GM13977 (cell line): ENCODE measurements around the gene ERF.

Experiments
- DNase-seq: peaks from one replicate; pipeline ENCODE4 v3.0.0; 2012; ENCODE audit warnings: low spot score
- CTCF ChIP-seq: IDR thresholded peaks from 2 replicates; pipeline ENCODE4 v1.5.1; 2012; ENCODE audit warnings: mild to moderate bottlenecking, control low read depth; ENCODE audit not compliant: insufficient read depth; ENCODE audit errors: extremely low read depth, missing control alignments
- in situ Hi-C: fragments of 300-500 bp; cut with MboI; formaldehyde crosslinking; loops from one replicate; pipeline ENCODE4 v1.12.0; 2022; ENCODE audit warnings: low sequenced_read_pairs, low pct_unique_long_range_greater_than_20kb, mixed read lengths, inconsistent platforms; ENCODE audit not compliant: unreplicated experiment

ERF gene

GRCh38 chr19:42224940-42225717 is 29.8 kb downstream of the ERF start:
- no peak for TF ChIP-seq CTCF
- in situ Hi-C loops, result no loop called here
- no peak for DNase-seq

- TF ChIP-seq CTCF, result no peak
- in situ Hi-C loops, result no loop called here
- DNase-seq, result no peak
Measured at GRCh38 chr19:42220751-42221097, 34.2 kb downstream of the ERF start.

- no peak for TF ChIP-seq CTCF
- in situ Hi-C loops, result no loop called here
- peak; percentile 99 for DNase-seq
Measured at GRCh38 chr19:42219812-42220750, 34.8 kb downstream of the ERF start, which contains the start of gene ZNF526. TSS of gene ZNF526 (plus strand) at chr19:42220312. CDS start at chr19:42224404, 4,092 bp downstream.

- DNase-seq, result peak; percentile 98
- TF ChIP-seq CTCF, result no peak
- in situ Hi-C loops, result no loop called here
Measured at GRCh38 chr19:42217520-42218437, 37.1 kb downstream of the ERF start, which contains the start of gene DEDD2. TSS of gene DEDD2 (minus strand) at chr19:42217677. CDS start at chr19:42217007, 670 bp downstream.

GRCh38 chr19:42216653-42217519 is 38.0 kb downstream of the ERF start:
- TF ChIP-seq CTCF, result no peak
- in situ Hi-C loops, result no loop called here
- no peak for DNase-seq
